ENCODE results near the gene EP300.
"Not testable (repeated sequence)": the region's sequence is repeated elsewhere in the genome, so short reads cannot be mapped to it uniquely, and the experiment has no call there.

EP300 gene

GRCh38 chr22:41092023-41092817 is at the start of gene EP300:
Gene EP300, plus strand, starts transcription at chr22:41092592. Its CDS starts 413 bp downstream, at chr22:41093005.
- DNase-seq = peak; percentile 22

- DNase-seq = no peak
Observed at GRCh38 chr22:41043722-41044121, 48.7 kb upstream of the EP300 start.

GRCh38 chr22:41045575-41045974 is 46.8 kb upstream of the EP300 start:
- not testable (repeated sequence) for DNase-seq

- DNase-seq = no peak
Observed at GRCh38 chr22:41047801-41048211, 44.6 kb upstream of the EP300 start.

GRCh38 chr22:41048345-41048744 is 44.0 kb upstream of the EP300 start:
- DNase-seq = not testable (repeated sequence)

DNA sequence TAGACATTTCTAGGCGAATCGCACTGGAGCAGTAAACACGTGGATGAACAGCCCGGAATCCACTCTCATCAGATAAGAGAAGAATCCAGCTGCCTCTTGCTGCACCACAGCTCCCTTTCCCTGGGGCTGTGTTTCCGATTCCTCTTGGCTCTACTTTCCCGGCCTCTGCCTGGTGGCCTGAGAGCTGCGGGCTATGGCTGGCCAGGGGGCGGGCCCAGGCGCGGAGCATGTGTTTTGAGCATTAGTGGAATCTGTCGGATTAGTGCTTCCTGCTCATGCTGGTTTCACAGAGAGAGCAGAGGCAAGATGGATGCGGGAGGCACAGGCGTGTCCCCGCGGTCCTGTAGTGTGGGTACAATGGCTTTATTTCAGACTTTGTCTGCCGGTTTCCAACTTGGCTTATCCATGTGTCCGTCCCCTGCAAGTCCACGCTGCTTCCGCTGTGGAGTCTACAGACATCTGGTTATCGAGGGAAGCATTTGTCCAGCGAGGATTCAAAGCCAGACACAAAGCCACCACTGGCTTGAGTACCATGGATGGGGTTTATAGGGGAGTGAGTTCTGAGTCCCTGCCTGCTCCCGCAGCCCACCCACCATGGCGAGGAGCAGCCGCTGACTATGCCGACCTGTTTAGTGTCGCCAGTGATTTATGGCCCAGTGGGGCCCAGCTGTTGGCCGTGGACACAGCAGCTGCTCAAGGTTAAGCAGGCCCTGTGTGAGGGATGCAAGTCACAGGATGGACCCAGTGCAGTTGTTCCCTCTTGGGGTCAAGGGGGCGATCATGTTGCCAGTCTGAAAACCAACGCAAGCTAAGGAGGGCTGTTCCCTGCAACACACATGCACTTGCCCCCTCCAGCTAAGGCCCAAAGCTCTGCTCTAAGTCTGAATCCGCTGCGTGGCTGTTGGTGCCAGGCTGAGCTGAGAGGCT is 43.3 kb upstream of the EP300 start:
- DNase-seq = no peak

DNA sequence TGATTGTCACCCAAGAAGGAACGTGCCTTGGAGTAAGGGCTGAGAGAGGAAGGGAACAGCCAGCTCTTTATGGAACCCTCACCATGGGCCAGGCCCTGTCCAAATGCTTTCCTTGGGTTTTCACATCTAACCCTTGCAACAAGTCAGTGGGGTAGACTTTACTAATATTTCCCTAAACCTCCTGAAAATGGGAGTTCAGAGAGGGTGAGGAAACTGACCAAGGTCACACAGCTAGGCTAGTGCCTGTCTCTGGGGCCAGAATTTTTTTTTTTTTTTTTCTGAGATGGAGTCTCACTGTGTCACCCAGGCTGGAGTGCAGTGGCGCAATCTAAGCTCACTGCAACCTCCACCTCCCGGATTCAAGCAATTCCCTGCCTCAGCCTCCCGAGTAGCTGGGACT is 42.6 kb upstream of the EP300 start:
- not testable (repeated sequence) for DNase-seq

DNA sequence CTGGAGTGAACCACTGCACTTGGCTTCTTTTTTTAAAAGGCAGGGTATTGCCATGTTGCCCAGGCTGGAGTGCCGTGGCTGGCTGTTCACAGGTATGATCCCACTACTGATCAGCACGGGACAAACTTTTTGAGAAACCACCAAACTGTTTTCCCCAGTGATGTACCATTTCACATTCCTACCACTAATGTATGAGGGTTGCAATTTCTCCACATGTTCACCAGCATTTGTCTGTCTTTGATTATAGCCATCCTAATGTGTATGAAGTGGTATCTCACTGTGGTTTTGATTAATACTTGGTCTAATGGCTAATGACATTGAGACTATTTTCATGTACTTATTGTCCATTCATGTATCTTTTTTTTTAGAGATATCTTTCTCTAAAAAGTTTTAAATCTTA is 41.5 kb upstream of the EP300 start:
- no peak for DNase-seq

- no peak for DNase-seq
Observed at GRCh38 chr22:41052661-41053490, 39.5 kb upstream of the EP300 start.

DNA sequence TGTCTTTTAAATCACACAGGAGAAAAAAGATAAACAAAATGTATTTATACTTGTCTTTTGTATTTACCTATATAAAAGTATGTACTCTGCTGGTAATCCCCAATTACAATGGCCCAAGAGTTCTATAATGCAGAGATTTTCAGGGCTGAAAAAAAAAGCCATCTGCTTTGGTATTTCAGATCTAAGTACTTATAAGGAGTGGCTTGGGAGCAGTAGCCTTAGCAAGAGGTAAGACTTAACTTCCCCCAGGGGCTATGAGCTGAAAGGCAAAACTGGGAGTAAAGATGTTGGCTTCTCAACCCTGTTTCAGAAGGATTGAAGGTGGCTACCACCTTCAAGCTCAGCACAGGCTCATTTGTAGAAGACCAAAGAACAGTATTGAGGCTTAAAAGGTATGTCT is 35.3 kb upstream of the EP300 start:
- DNase-seq = no peak

DNA sequence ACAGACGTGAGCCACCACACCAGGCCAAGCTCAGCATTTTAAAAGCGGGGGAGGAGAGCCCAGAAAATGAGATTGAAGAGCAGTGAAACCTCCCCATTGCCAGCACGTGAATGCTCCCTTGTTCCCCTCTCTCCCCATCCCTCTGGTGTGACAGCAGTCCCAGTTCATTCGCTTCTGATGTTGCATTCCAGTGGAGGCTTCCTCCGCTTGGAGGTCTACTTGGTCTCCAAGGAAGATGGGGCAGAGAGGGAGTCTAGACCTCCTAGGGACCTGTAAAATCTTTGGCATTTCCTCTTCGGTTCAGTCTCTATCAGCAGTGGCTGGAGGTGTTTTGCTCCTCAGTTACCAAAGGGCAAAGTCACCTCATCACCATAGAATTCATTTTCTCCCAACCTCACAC is 30.2 kb upstream of the EP300 start:
- DNase-seq = no peak

- not testable (repeated sequence) for DNase-seq
Observed at GRCh38 chr22:41064326-41064725, 28.1 kb upstream of the EP300 start.

DNA sequence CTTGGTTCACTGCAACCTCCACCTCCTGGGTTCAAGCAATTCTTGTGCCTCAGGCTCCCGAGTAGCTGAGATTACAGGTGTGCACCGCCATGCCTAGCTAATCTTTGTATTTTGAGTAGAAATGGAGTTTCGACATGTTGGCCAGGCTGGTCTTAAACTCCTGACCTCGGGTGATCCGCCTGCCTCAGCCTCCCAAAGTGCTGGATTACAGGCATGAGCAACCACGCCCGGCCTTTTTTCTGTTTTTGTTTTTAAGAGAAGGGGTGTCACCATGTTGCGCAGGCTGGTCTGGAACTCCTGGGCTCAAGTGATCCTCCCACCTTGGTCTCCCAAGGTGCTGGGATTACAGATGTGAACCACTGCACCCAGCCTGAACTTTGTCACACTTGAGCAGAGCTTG is 26.1 kb upstream of the EP300 start:
- not testable (repeated sequence) for DNase-seq

- not testable (repeated sequence) for DNase-seq
Observed at GRCh38 chr22:41067968-41068367, 24.4 kb upstream of the EP300 start.

GRCh38 chr22:41070665-41071331 is 21.6 kb upstream of the EP300 start:
- no peak for DNase-seq

DNA sequence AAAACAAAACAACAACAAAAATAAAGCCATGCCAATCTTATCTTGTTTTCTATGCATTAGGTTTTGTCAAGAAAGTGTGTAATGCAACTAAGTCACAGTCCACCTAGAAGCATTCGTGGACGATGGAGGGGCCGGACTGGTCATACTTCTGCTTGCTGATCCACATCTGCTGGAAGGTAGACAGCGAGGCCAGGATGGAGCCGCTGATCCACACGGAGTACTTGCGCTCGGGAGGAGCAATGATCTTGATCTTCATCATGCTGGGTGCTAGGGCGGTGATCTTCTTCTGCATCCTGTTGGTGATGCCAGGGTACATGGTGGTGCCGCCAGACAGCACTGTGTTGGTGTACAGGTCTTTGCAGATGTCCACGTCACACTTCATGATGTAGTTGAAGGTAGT is 18.3 kb upstream of the EP300 start:
- no peak for DNase-seq

GRCh38 chr22:41074466-41074865 is 17.9 kb upstream of the EP300 start:
- no peak for DNase-seq

- DNase-seq = no peak
Observed at GRCh38 chr22:41074941-41075710, 17.3 kb upstream of the EP300 start.

DNA sequence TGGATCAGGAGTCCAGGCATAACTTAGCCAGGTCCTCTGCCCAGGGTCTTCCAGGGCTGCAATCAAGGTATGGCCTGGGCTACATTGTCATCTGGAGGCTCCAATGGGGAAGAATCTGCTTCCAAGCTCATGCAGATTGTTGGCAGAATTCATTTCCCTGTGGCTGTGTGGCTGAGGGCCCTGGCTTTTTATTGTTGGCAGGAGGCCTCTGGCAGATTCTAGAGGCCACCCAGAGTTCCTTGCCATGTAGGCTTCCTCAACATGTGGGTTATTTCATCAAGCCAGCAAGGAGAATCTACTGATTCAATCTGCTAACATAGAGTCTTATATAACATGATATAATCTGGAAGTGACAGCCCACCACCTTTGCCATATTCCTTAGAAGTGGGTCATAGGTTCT is 16.4 kb upstream of the EP300 start:
- no peak for DNase-seq

GRCh38 chr22:41076857-41077256 is 15.5 kb upstream of the EP300 start:
- DNase-seq = no peak

- DNase-seq = no peak
Observed at GRCh38 chr22:41078931-41079330, 13.5 kb upstream of the EP300 start.

- DNase-seq = no peak
Observed at GRCh38 chr22:41085842-41086241, 6.5 kb upstream of the EP300 start.
